ENCODE results near the gene TRIM36. TPM values are rescaled to one million over a fixed set of nuclear protein-coding genes. Genes with fewer than 3 reads are reported as not detected.

The TRIM36 gene, protein sequence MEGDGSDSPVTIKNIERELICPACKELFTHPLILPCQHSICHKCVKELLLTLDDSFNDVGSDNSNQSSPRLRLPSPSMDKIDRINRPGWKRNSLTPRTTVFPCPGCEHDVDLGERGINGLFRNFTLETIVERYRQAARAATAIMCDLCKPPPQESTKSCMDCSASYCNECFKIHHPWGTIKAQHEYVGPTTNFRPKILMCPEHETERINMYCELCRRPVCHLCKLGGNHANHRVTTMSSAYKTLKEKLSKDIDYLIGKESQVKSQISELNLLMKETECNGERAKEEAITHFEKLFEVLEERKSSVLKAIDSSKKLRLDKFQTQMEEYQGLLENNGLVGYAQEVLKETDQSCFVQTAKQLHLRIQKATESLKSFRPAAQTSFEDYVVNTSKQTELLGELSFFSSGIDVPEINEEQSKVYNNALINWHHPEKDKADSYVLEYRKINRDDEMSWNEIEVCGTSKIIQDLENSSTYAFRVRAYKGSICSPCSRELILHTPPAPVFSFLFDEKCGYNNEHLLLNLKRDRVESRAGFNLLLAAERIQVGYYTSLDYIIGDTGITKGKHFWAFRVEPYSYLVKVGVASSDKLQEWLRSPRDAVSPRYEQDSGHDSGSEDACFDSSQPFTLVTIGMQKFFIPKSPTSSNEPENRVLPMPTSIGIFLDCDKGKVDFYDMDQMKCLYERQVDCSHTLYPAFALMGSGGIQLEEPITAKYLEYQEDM
- total RNA-seq (2014; rRNA removed; shearing (Covaris generic)) = 2.5 and 2.7 TPM in 2 replicates
- polyA plus RNA-seq (2014; cell fraction: nucleus; rRNA removed) = 2.0 and 2.9 TPM in 2 replicates

- peak; percentile 92 for DNase-seq (ENCODE audit: extremely low read depth, low read depth)
These were observed at the start of gene TRIM36 for GRCh38 chr5:115169487-115170133. TSS of gene TRIM36 (minus strand) at chr5:115169908. CDS start at chr5:115169634, 274 bp downstream.

- no peak for DNase-seq (ENCODE audit: extremely low read depth, low read depth)
These were observed 44.8 kb upstream of the TRIM36 start for GRCh38 chr5:115214541-115214940.

- DNase-seq (ENCODE audit: extremely low read depth, low read depth) = no peak
These were observed 39.6 kb upstream of the TRIM36 start for GRCh38 chr5:115209279-115209678.

DNA sequence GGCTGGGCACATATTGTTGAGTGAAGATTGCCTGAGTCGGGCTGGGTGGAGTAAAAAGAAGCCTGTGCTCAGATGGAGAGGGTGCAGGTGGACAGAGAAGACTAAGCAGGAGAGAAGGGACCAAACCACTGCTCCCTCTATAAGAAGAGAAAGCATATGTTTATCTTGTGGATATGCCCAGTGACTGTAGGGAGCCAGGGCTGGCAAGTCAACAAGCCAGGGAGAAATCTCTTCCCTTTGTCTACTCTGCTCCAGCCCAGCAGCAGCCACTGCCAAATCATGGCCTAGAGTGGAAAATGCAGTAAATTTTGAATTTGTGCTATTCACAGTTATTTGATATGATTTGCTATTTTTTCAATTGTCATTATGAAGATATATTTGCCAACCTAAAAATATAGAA is 33.2 kb upstream of the TRIM36 start:
- DNase-seq (ENCODE audit: extremely low read depth, low read depth) = no peak

- DNase-seq (ENCODE audit: extremely low read depth, low read depth) = no peak
These were observed 26.5 kb upstream of the TRIM36 start for GRCh38 chr5:115196161-115196560.

- no peak for DNase-seq (ENCODE audit: extremely low read depth, low read depth)
These were observed 25.0 kb upstream of the TRIM36 start for GRCh38 chr5:115194676-115195075.

- DNase-seq (ENCODE audit: extremely low read depth, low read depth) = no peak
These were observed 23.6 kb upstream of the TRIM36 start for GRCh38 chr5:115193295-115193694.

GRCh38 chr5:115192098-115192497 is 22.4 kb upstream of the TRIM36 start:
- no peak for DNase-seq (ENCODE audit: extremely low read depth, low read depth)

- no peak for DNase-seq (ENCODE audit: extremely low read depth, low read depth)
These were observed 21.8 kb upstream of the TRIM36 start for GRCh38 chr5:115191474-115192031.

DNA sequence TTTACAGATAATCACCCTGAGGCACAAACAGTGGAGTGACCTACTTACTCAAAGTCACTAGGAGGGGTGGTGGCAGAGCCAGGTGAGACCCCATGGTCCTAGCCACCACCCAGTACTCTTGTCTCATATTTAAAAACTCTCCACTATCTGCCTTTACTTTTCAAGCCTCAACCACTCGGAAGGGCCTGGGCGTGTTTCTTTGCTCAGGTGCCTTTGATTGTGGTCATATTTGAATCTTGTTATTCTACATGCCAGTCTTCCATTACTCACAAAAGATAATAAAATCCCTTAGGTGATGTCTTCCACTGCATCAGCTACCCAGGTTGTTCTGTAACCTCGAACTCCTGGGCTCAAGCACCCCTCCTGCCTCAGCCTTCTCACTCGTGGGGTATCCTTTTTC is 20.7 kb upstream of the TRIM36 start:
- no peak for DNase-seq (ENCODE audit: extremely low read depth, low read depth)

GRCh38 chr5:115189866-115190265 is 20.2 kb upstream of the TRIM36 start:
- DNase-seq (ENCODE audit: extremely low read depth, low read depth) = no peak

GRCh38 chr5:115186794-115187193 is 17.1 kb upstream of the TRIM36 start:
- DNase-seq (ENCODE audit: extremely low read depth, low read depth) = no peak

GRCh38 chr5:115184770-115185169 is 15.1 kb upstream of the TRIM36 start:
- DNase-seq (ENCODE audit: extremely low read depth, low read depth) = no peak

DNA sequence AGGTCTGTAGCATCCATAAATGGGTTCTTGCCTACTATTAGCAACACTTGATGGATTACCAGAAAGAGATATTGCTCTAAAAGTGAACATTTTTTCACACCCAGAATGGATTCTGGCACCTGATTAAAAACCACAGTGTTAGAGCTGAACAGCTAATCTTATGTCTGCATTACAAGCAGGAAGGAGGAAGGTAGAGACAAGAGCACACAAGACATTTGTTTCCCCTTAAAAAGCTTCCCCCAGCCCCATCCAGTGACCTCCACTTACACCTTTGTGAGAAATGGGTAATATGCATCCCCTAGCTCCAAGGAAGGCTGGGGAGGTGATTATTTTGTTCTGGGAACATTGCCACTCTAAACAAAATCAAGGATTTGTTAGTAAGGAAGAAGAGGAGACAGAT is 12.0 kb upstream of the TRIM36 start:
- no peak for DNase-seq (ENCODE audit: extremely low read depth, low read depth)

GRCh38 chr5:115180165-115180709 is 10.5 kb upstream of the TRIM36 start:
- DNase-seq (ENCODE audit: extremely low read depth, low read depth) = no peak

DNA sequence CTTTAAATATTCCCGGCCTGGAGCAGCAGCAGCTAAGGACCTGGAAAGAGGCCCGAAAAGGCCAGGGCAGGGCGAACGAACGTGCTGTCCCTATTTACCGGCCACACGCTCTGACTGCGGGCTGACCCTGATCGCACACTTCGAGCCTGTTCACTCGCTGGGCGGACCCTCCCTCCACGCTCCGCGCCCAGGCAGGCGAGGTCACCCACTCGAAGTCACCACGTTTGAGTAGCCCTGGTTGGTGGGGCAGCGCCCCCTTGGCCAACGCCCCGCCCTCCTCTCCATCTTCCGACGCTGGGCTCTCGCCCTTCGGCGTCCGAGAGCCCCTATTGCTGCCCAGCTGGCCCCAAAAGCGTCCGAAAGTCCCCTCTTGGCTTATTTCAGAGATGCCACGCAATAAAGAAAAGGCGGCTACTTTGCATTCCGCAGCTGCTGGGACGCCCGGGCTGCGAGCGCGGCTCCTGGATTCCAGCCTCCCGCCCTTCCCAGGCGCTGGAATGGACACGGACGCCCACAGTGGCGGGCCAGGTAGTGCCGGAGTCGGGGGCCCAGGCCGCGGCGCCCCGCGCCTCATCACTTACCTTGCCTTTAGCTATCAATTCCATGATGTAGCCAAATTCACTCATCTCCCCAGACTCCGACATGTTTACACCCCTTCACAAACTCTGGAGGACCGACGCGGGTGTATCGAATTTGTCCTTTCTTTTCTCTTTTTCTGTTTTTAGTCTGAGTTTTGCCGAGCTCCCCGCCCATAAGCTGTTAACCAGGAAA is 9.9 kb upstream of the TRIM36 start:
- no peak for DNase-seq (ENCODE audit: extremely low read depth, low read depth)

DNA sequence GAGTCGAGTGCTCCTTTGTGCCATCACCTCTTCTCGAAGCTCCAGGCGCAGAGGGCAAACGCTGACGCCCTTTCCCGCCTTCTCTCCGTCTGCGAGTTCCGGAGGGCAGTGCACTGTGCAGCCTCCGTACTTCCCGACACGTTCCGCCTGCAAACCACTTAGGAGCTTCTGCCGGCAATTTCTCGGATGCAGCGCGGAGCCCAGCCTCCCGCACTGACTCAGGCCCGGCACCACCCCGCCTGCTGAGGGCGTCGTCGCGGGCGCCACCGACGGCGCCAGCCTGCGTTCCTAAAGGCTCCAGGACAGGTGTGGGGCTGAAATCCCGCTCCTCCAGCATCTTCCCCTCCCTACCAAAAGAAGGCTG is 9.3 kb upstream of the TRIM36 start:
- no peak for DNase-seq (ENCODE audit: extremely low read depth, low read depth)

DNA sequence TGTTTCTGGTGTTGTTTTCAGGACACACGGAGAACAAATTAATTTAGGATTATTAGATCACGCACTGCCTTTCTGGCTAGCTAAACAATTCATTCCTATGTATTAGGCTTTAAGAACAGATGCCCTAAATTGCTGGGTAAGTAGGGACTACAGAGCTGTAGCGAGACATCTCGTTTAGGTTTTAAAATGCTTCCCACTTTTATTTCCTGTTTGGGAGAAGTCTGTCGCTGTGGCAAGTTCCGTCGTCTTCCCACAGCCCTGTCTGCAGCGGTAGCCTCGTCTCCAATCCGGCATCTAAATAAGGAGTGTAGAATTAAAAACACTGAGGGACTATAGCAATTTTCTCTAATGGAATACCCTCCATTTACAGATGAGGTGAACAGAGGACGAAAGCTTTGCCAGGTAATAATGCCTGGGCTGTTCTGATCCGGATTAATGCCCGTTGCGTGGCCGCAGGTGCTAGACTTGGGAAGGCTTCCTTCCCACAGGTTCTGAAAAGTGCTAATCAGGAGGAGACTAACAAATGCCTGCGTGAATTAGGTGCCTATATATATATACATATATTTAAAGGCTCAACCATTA is 1.3 kb upstream of the TRIM36 start:
- no peak for DNase-seq (ENCODE audit: extremely low read depth, low read depth)

- no peak for DNase-seq (ENCODE audit: extremely low read depth, low read depth)
These were observed 623 bp upstream of the TRIM36 start for GRCh38 chr5:115170134-115170928.
